Measurements from ENCODE around the gene CCDC183.

GRCh38 chr9:136791516-136792276 is 4.4 kb upstream of the CCDC183 start:
- TF ChIP-seq SUZ12 (IDR thresholded peaks at IDR 0.05; ENCODE audit: extremely low read depth, insufficient read depth, insufficient read length), result no peak
- TF ChIP-seq YY1 (IDR thresholded peaks at IDR 0.05; ENCODE audit: insufficient read depth, insufficient read length), result no peak
- TF ChIP-seq ZNF274 (IDR thresholded peaks at IDR 0.05; ENCODE audit: low read depth, low read length), result no peak
